HEK293T (cell line): ENCODE results near the gene RUNDC3A.

Source experiments
- ELF4 ChIP-seq: fragments of 450-650 bp; IDR thresholded peaks from 2 replicates; pipeline ENCODE4 v1.6.1; 2017; ENCODE audit warnings: antibody characterized with exemption
- FOXA1 ChIP-seq: fragments of 450-650 bp; IDR thresholded peaks from 2 replicates; pipeline ENCODE4 v1.6.1; 2016; ENCODE audit warnings: mild to moderate bottlenecking
- FOXM1 ChIP-seq: fragments of 450-650 bp; IDR thresholded peaks from 2 replicates; pipeline ENCODE4 v1.6.1; 2017; ENCODE audit warnings: mild to moderate bottlenecking, borderline replicate concordance
- L3MBTL2 ChIP-seq: fragments of 450-650 bp; conservative IDR thresholded peaks from 2 replicates; pipeline ENCODE4 v1.6.1; 2016; ENCODE audit warnings: mild to moderate bottlenecking
- PKNOX1 ChIP-seq: fragments of 450-650 bp; IDR thresholded peaks from 2 replicates; pipeline ENCODE4 v1.6.1; 2016
- SP1 ChIP-seq: fragments of 450-650 bp; IDR thresholded peaks from 2 replicates; pipeline ENCODE4 v1.6.1; 2017

GRCh38 chr17:44266402-44267164, 41.8 kb upstream of the RUNDC3A start:
- TF ChIP-seq FOXA1, result no peak
- no peak for TF ChIP-seq ELF4
- no peak for TF ChIP-seq L3MBTL2
- no peak for TF ChIP-seq FOXM1
- no peak for TF ChIP-seq SP1
- TF ChIP-seq PKNOX1, result no peak
